GM19455 (cell line): ENCODE data around the gene KCTD1.

Experiments used
- ATAC-seq: cut with Tn5 transposase; IDR thresholded peaks from one replicate; pipeline ENCODE4 v1.9.1; 2021; ENCODE audit not compliant: unreplicated experiment

The KCTD1 gene

GRCh38 chr18:26524002-26524401 is 24.4 kb downstream of the KCTD1 start:
- no peak for ATAC-seq

GRCh38 chr18:26521617-26522016 is 26.7 kb downstream of the KCTD1 start:
- no peak for ATAC-seq

DNA sequence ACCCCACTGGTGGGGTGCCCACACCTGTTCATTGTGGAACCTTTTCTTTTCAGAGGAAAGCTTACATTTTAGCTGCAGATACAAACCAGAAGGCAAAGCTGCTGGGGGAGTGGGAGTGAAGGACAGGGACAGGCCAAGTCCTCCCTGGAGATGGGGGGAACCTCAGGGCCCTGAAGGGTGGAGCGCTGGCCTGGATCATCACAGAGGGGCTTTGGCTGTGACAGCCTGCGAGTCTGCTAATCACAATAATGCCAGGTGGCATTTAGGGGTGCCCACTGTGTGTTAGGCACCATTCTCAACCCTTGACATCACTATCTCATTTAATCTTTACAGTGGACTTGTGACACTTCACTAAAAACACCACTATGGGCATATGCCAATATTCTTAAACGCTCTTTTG is 27.4 kb downstream of the KCTD1 start:
- no peak for ATAC-seq

DNA sequence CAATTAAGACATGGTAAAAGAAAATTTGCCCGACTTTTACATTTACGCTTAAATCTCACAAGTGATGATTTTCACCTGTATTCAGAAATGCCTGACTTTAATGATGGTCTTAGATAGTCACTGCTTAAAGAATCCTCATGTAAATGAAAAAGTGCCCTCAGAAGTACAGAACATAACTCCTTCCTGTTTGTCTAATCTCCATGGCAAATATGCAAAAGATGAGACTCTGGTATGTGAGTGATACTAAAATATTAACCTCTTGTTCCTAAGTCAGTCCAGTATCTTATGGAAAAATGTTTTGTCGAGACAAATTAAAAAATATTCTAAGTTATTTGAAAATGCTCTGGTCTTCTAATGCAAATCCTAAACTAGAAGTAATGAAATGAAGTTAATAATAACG is 29.2 kb downstream of the KCTD1 start:
- ATAC-seq = no peak

GRCh38 chr18:26516964-26517363 is 31.4 kb downstream of the KCTD1 start:
- no peak for ATAC-seq

DNA sequence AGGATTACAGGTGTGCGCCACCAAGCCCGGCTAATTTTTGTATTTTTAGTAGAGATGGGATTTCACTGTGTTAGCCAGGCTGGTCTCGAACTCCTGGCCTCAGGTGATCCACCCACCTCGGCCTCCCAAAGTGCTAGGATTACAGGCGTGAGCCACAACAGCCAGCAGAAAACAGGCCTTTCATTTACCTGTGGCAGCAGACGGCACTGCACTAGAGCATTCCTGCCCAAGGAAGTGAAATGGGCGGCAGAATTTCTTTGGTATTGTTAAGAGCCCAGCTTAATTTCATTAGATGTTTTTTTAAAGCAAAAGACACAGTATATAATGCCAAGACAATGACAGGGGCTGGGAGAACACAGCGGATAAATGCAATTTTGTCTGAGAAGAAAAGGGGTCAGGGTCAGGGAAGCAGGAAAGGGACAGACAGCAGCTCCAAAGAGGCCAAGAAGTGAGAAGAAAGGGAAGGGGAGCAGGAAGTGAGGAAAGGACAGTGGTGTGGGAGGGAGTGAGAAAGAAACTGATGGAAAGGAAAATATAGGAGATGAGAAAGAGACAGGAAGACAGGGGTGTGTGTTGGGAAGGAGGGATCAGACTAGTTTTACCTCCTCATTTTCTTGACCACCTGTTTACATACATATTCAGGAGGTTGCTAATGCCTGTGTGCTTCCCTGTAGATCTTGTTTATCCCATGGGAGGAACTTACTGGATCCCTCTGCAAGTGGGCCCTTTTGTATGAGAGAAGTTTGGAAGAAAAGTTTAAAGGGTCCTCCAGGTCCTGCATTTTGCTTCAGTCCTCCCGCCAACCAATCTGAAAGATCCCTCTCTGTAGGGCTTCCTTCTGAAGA is 32.5 kb downstream of the KCTD1 start:
- no peak for ATAC-seq

GRCh38 chr18:26511339-26512071 is 36.8 kb downstream of the KCTD1 start:
- no peak for ATAC-seq

GRCh38 chr18:26510337-26510736 is 38.0 kb downstream of the KCTD1 start:
- ATAC-seq = no peak

DNA sequence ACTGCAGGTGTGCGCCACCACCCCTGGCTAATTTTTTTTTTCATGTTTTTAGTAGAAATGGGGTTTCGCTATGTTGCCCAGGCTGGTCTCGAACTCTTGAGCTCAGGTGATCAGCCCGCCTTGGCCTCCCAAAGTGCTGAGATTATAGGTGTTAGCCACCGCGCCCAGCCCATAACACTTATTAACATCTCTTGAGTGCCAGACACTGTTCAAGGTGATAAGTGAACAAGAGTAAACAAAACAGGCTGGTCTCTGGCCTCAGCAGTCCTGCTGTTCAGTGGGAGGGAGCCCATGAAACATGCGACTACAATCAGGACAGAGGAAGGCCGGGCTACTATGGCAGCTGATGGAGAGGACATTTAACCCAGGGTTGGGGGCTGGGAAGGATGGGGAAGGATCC is 42.3 kb downstream of the KCTD1 start:
- no peak for ATAC-seq

- ATAC-seq = no peak
These were observed 43.5 kb downstream of the KCTD1 start for GRCh38 chr18:26504831-26505230.

DNA sequence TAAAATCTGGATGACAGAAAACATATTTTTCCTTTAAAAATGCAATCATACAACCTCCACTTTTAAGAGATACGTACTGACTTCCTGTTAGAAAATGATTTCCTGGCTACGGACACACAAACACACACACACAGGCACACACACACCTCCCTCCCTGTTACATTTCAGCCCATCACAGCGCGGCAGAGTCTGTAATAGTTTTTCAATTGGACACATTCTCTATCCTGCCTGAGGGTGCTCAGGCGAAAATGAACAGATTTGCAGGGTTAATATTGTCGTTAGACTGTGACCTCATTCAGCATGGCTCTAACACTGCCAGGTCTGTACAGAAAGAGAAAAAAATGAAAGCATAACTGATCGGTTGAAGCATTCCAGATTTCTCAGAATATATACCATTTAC is 45.0 kb downstream of the KCTD1 start:
- no peak for ATAC-seq

- no peak for ATAC-seq
These were observed 45.5 kb downstream of the KCTD1 start for GRCh38 chr18:26502823-26503222.

- no peak for ATAC-seq
These were observed 50.5 kb downstream of the KCTD1 start for GRCh38 chr18:26497866-26498265.

DNA sequence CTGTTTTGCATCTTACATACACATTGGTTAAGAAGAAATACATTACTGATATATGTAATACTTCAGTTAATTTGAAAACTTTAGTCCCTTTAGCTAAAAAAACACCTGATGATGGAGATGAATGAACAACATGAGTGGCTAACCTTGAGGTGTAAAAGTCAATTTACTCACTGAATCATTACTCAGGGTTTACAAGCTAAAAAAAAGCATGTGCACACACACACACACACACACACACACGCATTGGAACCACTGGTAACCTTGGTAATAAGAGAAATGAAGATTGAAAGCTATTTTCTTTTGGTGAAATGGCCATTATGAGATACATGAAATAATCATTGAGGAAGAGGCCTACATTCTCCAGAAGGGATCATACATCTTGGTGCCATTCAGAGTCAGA is 51.8 kb downstream of the KCTD1 start:
- ATAC-seq = no peak

DNA sequence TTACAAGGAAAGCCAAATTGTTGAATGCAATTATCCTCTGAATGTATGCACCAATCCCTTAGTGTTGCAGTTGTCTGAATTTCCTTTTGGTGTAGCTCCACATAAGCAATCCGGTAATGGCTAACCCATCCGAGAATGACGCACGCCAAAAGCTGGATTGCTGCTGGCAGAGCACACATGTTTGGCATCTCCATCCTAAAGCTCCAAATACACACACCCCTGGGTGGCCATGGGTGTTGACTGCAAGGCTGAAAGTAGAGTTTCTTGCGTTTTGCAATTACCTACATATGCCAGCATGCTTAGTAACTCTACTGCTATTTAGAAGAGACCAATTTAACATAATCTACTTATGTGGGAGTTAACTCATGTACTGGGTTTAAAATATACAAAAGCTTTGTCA is 53.1 kb downstream of the KCTD1 start:
- no peak for ATAC-seq

- no peak for ATAC-seq
These were observed 55.3 kb downstream of the KCTD1 start for GRCh38 chr18:26493021-26493420.

DNA sequence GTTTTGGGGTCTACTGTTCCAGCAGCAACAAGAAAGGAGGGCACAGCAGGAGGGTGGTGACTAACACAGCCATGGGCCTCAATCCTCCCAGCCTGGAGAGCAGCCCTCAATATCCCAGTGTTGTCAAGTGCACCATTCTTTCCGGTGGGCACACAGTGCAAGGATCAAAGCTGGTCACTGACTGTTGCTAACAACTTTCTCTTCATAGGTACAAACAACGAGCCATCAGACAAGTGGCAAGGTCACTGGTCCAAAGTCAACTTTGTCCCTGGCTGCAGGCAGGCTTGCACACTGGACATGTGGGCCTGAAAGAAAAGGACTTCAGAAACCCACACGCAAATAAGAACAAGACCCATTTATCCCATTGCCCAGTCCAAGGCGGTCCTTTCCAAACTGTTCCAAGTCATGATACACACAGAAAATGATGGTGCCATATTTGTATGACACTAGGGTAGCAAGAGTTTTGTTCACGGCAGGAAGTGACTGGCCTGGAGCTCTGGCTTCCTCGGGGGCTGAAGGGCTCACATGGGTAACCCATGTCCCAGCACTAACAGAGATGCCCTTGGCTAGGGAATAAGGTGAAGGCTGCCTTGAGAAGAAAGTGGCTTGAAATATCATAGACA is 57.0 kb downstream of the KCTD1 start:
- no peak for ATAC-seq

- ATAC-seq = no peak
These were observed 58.5 kb downstream of the KCTD1 start for GRCh38 chr18:26489881-26490280.

DNA sequence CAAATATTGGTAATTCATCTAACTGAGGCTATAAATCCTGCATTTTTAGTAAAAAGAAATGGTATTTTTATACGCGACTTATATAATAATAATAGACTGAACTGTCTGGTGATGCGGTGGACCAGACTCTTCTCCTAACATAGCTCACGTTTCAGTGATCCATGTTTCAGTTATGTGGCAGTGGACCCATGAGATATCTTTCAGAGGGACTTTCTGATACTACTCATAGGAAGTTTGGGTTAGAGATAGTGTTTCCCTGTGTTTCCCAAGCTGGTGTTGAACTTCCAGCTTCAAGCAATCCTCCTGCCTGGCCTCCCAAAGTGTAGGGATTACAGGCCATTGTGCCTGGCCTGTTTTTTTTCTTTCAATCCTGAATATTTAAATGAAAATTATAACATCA is 59.2 kb downstream of the KCTD1 start:
- ATAC-seq = no peak

GRCh38 chr18:26488417-26489009 is 59.8 kb downstream of the KCTD1 start:
- no peak for ATAC-seq

DNA sequence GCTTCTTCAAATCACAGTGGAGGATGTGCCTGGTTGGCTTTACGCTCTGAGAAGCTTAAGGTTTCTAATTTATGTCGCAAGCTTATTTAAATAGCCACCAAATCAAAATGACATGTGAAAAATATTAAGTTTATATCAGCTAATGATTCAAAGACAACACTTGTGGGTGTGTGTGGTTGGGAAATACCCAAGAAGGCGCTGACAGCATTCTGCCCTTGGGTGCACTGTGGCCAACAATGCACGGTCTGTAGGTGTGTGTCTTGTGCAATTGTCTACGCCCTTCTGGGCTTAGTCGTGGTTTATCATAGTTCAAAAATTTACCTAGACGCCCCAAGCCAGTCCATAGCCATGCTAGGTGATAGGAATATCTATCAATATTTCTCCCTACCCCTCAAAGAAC is 60.9 kb downstream of the KCTD1 start:
- no peak for ATAC-seq

- ATAC-seq = no peak
These were observed 64.7 kb downstream of the KCTD1 start for GRCh38 chr18:26483633-26484032.
